Thymus (tissue), 14 donors: Measurements from ENCODE around the gene DOCK1. TPM values are rescaled to one million over a fixed set of nuclear protein-coding genes. Genes with fewer than 3 reads are reported as not detected.
A peak's percentile ranks its signal among the peaks of the same experiment; 100 is the strongest.

Source experiments
- DNase-seq, 9 donors: peaks; one replicate each; pipeline ENCODE4 v3.0.0-alpha.2; 2013; ENCODE audit warnings: low spot score in 9 of 9, low read depth in 6 of 9, missing footprints in 1 of 9
- H3K27ac ChIP-seq, 2 donors: one replicate each; pipeline ENCODE4 v1.5.1; 2013; ENCODE audit warnings: control low read depth in 1 of 2, low read depth in 1 of 2, low read length in 1 of 2, mild to moderate bottlenecking in 1 of 2, moderate library complexity in 1 of 2
- H3K27me3 ChIP-seq, 2 donors: one replicate each; pipeline ENCODE4 v1.5.1; 2013; ENCODE audit warnings: low read length in 1 of 2; ENCODE audit not compliant: control insufficient read depth in 2 of 2, insufficient read depth in 1 of 2
- H3K36me3 ChIP-seq, 2 donors: one replicate each; pipeline ENCODE4 v1.5.1; 2013; ENCODE audit warnings: low read length in 1 of 2, mild to moderate bottlenecking in 1 of 2, moderate library complexity in 1 of 2; ENCODE audit not compliant: control insufficient read depth in 2 of 2, insufficient read depth in 2 of 2
- H3K4me1 ChIP-seq, 2 donors: one replicate each; pipeline ENCODE4 v1.5.1; 2013; ENCODE audit warnings: low read length in 2 of 2; ENCODE audit not compliant: control insufficient read depth in 2 of 2, insufficient read depth in 2 of 2
- H3K4me3 ChIP-seq, 2 donors: one replicate each; pipeline ENCODE4 v1.5.1; 2013; ENCODE audit warnings: low read length in 2 of 2, control low read depth in 1 of 2, mild to moderate bottlenecking in 1 of 2
- H3K9me3 ChIP-seq, 2 donors: one replicate each; pipeline ENCODE4 v1.5.1; 2013; ENCODE audit warnings: low read length in 1 of 2, mild to moderate bottlenecking in 1 of 2; ENCODE audit not compliant: control insufficient read depth in 2 of 2, insufficient read depth in 1 of 2
- WGBS: extraction: QIAGEN DNeasy Blood & Tissue Kit; methylation state at CpG from one replicate; pipeline ENCODE4 v1.1.7; 2013; 5-methylcytosine and 5-hydroxymethylcytosine counted together
- long read RNA-seq, 10 donors: transcript quantifications; one replicate each; lab custom pipeline, GENCODE V29; 2026
- polyA plus RNA-seq: library from polyadenylated mRNA; stranded (reverse); fragments of 200-250 nt; gene quantifications from one replicate; pipeline ENCODE4 v1.2.3, GENCODE V29; 2013
- total RNA-seq: library from RNA; stranded (reverse); fragments of 120-200 nt; gene quantifications from one replicate; pipeline ENCODE4 v1.2.4, GENCODE V29; 2013
- donor health status: healthy.

The DOCK1 gene
- total RNA-seq (11.7 TPM), polyA plus RNA-seq (10.2 TPM)
- long read RNA-seq, donor 1, result 0 reads
- long read RNA-seq, donor 2, result 0 reads
- long read RNA-seq, donor 3, result 0 reads
- long read RNA-seq, donor 4, result 0 reads
- long read RNA-seq, donor 5, full-length matches to known transcripts, result 2 of 2 reads
- long read RNA-seq, donor 5, partial matches to known transcripts, result 0 of 2 reads
- long read RNA-seq, donor 5, other reads (novel, unspliced or antisense), result 0 of 2 reads
- long read RNA-seq, donor 6, full-length matches to known transcripts, result 1 of 1 reads
- long read RNA-seq, donor 6, partial matches to known transcripts, result 0 of 1 reads
- long read RNA-seq, donor 6, other reads (novel, unspliced or antisense), result 0 of 1 reads
- long read RNA-seq, donor 7, result 0 reads
- long read RNA-seq, donor 8, result 0 reads
- long read RNA-seq, donor 9, result 0 reads
- long read RNA-seq, donor 10, result 0 reads

GRCh38 chr10:126904818-126905701, at the start of gene DOCK1:
Gene DOCK1, plus strand, starts transcription at chr10:126905428. Its CDS starts 90 bp downstream, at chr10:126905518.
- H3K9me3 ChIP-seq, result no peaks in the 10 kb centered on the region
- peak in 4 of 9 donors; percentile 3 to 43 (median 20) for DNase-seq
- H3K36me3 ChIP-seq, result no peaks in the 10 kb centered on the region
- under 1% methylated on average over 108 of the region's 108 CpGs for WGBS
- H3K4me1 ChIP-seq, result peaks cover 0 to 3% of the 10 kb centered on the region in 2 donors
- H3K4me3 ChIP-seq, result peak within 1 kb of the TSS; percentile 20 to 57
- H3K27me3 ChIP-seq, result peaks cover 36 to 44% of the 10 kb centered on the region in 2 donors
- peak within 1 kb of the TSS in 1 of 2 donors; percentile 70 for H3K27ac ChIP-seq

GRCh38 chr10:126857178-126857806, 47.9 kb upstream of the DOCK1 start:
- 93% methylated on average over 8 of the region's 8 CpGs for WGBS
- no peaks in the 10 kb centered on the region for H3K36me3 ChIP-seq
- H3K27me3 ChIP-seq, result no peaks in the 10 kb centered on the region
- H3K9me3 ChIP-seq, result peaks cover 0 to 4% of the 10 kb centered on the region in 2 donors
- H3K4me3 ChIP-seq, result no peak overlapping the region
- no peak for DNase-seq
- H3K27ac ChIP-seq, result no peak overlapping the region
- no peaks in the 10 kb centered on the region for H3K4me1 ChIP-seq

GRCh38 chr10:126867567-126868365, 37.5 kb upstream of the DOCK1 start:
- no peak overlapping the region for H3K27ac ChIP-seq
- 88% methylated on average over 9 of the region's 9 CpGs for WGBS
- no peak for DNase-seq

DNA sequence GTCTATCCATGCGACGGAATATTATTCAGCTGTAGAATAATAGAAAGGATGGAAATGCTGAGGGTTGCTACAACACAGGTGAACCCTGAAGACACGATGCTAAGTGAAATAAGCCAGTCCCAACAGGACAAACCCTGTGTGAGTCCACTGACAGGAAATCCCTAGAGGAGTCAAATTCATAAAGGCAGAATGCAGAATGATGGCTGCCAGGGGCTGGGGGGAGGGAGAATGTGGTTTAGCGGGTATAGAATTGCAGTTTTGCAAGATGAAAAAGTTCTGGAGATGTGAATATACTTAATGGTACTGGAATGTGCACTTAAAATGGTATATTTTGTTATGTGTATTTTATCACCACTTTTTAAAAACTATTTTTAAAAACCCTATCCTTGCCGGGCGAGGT, 36.9 kb upstream of the DOCK1 start:
- Histone ChIP-seq H3K36me3 (no peaks in the 10 kb centered on the region), H3K4me1 (no peaks in the 10 kb centered on the region)
- WGBS, result 86% methylated on average over 6 of the region's 6 CpGs

More at GRCh38 chr10:126867567-126868365, 37.5 kb upstream of the DOCK1 start:
- Histone ChIP-seq H3K9me3 (no peaks in the 10 kb centered on the region), H3K4me3 (no peak overlapping the region), H3K36me3 (no peaks in the 10 kb centered on the region), H3K27me3 (no peaks in the 10 kb centered on the region), H3K4me1 (no peaks in the 10 kb centered on the region)

GRCh38 chr10:126872135-126872534, 33.1 kb upstream of the DOCK1 start:
- Histone ChIP-seq H3K27me3 (no peaks in the 10 kb centered on the region), H3K4me3 (no peak overlapping the region), H3K27ac (no peak overlapping the region), H3K9me3 (no peaks in the 10 kb centered on the region), H3K36me3 (no peaks in the 10 kb centered on the region), H3K4me1 (no peaks in the 10 kb centered on the region)
- WGBS, result 96% methylated on average over 7 of the region's 7 CpGs
- no peak for DNase-seq

More for the DNA sequence above, 36.9 kb upstream of the DOCK1 start:
- no peaks in the 10 kb centered on the region for H3K9me3 ChIP-seq
- no peak overlapping the region for H3K4me3 ChIP-seq
- no peak overlapping the region for H3K27ac ChIP-seq
- no peak for DNase-seq
- no peaks in the 10 kb centered on the region for H3K27me3 ChIP-seq

- H3K27me3 ChIP-seq, result no peaks in the 10 kb centered on the region
- H3K9me3 ChIP-seq, result no peaks in the 10 kb centered on the region
- DNase-seq, result no peak
- H3K36me3 ChIP-seq, result no peaks in the 10 kb centered on the region
- WGBS, result 85% methylated on average over 3 of the region's 3 CpGs
- H3K4me3 ChIP-seq, result no peak overlapping the region
- H3K4me1 ChIP-seq, result no peaks in the 10 kb centered on the region
- no peak overlapping the region for H3K27ac ChIP-seq
Observed at GRCh38 chr10:126872768-126873167, 32.5 kb upstream of the DOCK1 start.

DNA sequence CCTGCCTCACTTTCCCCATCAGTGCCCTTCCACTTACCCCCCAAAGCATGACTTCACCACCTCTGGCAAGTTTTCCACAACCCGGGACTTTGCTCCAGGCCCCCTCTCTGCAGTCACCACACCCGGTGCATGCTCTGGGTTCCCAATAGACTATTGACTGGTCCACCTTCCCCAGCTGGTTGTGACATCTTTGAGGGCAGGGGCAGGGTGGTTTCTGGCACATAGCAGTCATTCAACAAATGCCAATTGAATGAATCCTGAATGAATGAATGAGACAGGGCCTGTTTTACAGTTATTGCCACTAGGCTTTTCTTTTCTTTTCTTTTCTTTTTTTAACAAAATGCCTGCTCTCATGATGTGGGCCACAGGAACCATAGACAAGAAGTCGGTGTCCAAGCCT, 28.8 kb upstream of the DOCK1 start:
- H3K4me1 ChIP-seq, result no peaks in the 10 kb centered on the region
- 94% methylated on average over 3 of the region's 3 CpGs for WGBS

DNA sequence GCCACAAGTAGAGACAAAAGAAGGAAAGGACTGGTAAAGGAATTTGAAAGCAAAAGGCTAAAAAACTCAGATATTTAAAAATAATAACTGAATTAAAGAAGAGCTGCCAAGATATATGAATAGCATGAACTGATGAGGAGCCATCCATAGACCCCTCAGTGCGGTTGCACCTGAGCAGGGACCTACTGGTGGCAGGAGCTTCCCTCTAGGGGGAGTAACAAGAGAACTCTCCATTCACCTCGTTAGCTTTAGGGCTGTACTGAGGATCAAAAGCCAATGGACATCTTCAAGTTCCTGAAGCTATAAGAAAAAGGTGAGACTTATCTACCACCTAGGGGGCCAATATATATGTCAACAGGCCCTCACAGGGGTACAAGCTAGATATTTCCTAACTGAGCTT, 27.8 kb upstream of the DOCK1 start:
- Histone ChIP-seq H3K4me3 (no peak overlapping the region), H3K36me3 (no peaks in the 10 kb centered on the region), H3K27me3 (no peaks in the 10 kb centered on the region), H3K4me1 (no peaks in the 10 kb centered on the region), H3K9me3 (no peaks in the 10 kb centered on the region), H3K27ac (no peak overlapping the region)
- 78% methylated on average over 2 of the region's 2 CpGs for WGBS
- no peak for DNase-seq

More for the DNA sequence above, 28.8 kb upstream of the DOCK1 start:
- H3K27ac ChIP-seq, result no peak overlapping the region
- H3K4me3 ChIP-seq, result no peak overlapping the region
- DNase-seq, result no peak
- H3K27me3 ChIP-seq, result no peaks in the 10 kb centered on the region
- H3K9me3 ChIP-seq, result no peaks in the 10 kb centered on the region
- no peaks in the 10 kb centered on the region for H3K36me3 ChIP-seq
